Stimulated activated CD4-positive, alpha-beta T cell treated with anti-CD3 and anti-CD28 coated beads, Interleukin-4, amount 100 ng/mL, for 4 hours (primary cell): ENCODE data around the gene SYNGR1.

Source experiments
- DNase-seq, 2 experiments: peaks; one replicate each; pipeline ENCODE4 v3.0.0-alpha.2; 2020

The SYNGR1 gene

DNA sequence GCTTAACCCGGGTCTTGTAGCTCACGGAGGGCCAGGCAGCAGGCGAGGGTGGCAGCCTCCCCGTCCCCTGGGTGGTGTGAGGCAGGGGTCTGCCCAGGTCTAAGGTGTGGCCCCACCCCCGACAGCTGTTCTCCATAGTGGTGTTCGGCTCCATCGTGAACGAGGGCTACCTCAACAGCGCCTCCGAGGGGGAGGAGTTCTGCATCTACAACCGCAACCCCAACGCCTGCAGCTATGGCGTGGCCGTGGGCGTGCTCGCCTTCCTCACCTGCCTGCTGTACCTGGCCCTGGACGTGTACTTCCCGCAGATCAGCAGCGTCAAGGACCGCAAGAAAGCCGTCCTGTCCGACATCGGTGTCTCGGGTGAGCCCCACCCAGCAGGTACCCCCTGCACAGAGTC, 24.4 kb downstream of the SYNGR1 start:
- DNase-seq, result no peak

DNA sequence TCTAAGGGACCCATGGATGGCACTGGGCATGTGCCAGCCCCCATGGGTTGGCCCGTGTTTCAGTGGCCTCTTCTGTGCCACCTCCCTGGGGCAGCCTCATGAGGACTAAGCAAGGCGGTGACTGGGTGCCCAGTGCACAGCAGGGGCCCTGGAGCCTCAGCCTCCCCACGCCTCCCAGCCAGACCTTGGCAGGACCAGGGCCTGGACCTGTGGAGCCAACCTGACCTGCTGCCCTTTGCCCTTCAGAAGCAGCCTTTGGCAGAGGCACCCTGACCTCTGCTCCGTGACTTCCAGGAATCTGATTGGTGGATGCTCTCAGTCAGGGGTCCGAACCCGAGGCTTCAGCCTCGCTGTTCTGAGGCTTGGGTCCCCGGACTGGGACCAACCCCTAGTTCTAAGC, 25.0 kb downstream of the SYNGR1 start:
- no peak for DNase-seq

DNA sequence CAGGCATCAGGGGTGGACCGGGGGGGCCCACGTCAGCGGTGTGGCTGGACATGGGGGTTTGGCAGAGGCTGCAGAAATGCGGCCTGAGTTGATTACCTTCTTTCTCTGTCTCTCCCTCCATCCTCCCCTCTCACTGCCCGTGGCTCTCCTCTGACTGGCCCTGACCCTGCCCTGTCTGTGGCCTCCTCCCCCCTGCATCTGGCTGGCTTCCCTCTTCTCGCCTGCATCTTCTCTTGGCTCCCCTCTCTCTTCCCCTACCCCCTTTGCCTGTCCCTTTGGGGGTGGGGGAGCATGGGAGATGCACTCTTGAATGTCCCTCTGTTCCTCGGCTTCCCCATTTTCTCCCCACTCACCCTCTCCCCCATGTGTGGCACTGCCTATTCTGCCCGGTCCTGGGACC, 25.9 kb downstream of the SYNGR1 start:
- no peak for DNase-seq

DNA sequence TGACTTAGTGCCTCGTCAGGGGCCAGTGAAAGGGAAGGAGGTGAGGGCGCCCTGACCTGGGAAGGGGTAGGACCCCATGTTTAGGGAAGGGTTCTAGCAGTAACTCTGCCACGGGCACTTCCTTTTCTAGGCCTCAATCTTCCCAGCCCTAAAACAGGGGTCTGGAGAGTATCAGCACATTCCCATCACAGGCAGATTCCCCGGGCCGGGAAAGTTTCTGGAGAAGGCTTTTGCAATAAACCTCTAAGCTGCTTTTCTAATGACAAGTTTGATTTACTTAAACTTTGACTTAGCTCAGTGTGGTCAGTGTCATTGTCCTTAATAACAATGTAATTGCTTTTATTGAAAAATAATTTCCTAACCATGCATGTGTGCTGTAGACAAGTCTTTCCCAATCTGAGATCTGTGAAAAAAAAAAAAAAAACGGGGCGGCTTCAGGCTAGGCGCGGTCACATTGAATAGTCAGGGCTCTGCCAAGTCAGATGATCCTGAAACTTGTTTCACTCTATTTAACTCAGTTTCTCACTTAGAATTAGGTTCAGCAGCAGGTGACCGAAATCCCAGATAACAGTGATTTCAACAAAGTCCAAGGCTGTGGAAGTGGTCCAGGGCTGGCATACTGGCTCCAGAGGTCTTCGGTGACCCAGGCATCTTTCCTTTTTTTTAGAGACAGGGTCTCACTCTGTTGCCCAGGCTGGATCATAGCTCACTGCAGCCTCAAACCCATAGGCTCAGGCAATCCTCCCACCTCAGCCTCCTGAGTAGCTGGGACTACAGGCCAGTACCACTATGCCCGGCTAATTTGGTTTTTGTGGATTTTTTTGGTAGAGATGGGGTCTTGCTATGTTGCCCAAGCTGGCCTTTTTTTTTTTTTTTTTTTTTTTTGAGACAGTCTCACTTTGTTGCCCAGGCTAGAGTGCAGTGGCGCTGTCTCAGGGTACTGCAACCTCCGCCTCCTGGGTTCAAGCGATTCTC, 30.3 kb downstream of the SYNGR1 start:
- no peak for DNase-seq

DNA sequence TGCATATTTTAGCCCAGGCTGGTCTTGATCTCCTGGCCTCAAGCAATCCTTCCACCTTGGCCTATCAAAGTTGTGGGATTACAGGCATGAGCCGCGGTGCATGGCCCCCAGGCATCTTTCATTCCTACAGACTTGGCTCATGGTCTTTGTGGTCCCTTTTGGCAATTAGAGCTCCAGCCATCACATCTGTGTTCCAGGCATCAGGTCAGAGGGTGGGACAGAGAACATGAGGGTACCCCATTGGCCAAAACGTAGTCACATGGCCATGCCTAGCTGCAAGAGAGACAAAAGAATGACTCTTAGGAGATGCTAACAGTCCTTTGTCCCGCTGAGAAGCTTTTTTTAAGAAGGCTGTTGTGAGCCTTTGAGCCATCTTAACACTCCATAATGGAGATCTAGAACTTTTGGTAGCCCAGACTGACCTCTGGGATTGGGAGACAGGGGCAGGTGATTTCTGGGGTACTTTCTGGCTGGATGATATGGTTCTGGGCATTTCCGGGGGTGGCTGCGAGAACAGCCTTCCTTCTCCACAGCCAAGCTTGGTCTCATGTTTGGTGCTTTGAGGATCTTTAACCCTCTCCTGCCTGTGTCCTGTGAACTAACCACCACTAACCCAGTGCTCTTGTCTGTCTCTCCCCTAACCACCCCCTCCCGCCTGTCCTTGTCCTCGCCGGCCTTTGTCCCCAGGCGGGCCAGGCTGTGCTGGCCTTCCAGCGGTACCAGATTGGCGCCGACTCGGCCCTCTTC, 31.4 kb downstream of the SYNGR1 start:
- no peak for DNase-seq

DNA sequence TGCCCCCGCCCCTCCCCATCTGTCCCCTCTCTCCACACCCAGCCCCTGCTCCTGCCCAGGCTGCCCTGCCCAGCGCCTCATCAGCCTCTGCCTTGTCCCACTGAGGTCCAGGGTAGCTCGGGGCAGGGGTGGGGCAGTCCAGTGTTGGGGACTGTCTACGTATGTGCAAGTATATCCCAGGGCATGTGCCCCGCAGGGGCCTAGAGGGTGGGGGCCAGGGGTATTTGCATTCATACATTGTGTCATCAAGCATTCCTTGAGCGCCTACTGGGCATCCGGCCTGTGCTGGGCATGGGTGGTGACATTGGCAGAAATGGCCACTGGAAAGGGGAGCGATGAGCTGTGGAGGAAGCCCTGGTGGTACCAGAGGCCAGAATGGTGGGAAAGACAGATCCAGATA, 32.1 kb downstream of the SYNGR1 start:
- DNase-seq, result no peak

DNA sequence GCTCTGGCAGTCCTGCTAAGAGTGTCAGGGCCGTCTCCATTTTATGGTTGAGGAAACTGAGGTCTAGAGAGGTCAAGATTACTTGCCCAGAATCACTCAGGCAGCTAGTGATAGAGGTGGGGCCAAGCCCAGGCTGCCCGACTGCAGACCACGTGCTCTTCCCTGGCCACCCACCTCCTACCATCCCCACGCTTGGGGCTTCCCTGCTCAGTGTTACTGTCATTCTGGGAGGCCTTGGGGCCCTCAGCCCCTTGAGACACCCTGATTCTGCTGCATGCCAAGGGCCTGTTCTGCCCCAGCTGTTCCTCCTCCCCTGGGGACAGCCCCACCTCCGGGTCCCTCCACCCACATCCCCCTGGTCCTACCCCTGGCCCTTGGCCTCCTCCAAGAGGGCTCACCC, 32.6 kb downstream of the SYNGR1 start:
- DNase-seq, result no peak

DNA sequence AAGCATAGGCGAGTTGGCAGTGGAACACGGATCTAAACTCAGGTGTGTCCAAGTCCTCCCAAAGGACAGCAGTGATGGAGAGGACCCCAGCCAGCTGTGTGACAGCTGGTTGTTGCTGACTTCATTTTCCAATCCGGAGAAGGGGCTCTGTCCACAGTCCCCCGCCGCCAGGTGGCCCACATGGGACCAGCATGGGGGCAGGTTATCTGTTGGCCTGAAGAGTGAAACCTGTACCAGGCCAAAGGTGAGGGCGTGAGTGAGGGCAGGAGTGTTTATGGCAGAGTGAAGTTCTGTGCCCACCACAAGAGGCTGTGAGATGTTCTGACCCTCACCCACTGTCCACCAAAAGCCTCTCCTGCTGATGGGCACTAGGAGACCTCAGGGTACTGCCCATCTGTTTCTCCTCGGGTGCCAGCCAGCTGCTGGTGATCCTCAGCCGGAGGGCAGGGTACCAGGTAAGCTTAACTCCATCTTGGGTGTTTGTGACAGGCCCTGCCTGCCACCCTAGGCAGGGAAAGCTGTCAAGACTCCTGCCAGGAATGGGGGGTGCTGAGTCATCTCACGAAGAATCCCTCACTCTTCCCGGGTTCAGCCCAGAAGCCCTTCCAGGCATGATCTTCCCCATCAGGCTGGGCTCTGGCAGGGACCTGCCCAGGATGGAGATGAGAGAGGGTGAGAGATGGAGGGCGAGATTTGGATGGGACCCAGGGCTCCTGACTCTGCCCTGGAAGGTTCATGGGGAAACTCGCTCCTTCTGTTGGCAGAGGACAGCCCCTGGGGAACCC, 34.2 kb downstream of the SYNGR1 start:
- DNase-seq, result no peak

DNA sequence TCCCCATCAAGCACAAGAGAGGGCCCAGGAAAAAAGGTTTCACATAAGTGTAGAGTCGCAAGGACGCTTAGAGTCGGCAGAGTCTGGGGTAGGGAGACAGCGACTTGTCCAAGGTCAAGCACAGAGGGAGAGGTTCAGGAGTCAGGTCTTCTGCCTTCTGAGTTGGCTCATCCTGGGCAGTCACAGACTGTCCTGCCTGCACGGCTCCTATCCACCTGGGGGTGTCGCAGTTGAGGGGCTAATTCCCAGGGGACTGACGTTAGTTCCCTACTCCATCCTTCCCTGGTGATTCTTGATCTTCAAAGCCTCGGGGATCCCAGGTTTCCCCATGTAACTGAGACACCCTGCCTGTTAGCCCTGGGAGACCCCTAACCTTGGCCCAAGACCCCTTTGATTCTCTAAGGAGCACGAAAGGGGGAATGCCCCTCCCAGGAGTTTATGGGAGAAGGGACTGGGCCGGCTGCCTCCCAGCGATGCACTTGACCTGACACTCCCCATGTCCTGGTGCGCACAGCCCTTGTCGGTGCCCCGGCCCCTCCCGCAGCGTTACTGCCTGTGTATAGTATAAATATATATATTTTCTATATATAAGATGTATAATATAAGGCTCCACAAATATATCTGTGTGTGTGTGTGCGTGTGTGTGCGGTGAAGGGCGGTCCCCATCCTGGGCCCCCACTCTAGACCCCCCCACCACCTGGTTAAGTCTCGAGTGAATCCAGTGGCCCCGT, 35.1 kb downstream of the SYNGR1 start:
- no peak for DNase-seq

DNA sequence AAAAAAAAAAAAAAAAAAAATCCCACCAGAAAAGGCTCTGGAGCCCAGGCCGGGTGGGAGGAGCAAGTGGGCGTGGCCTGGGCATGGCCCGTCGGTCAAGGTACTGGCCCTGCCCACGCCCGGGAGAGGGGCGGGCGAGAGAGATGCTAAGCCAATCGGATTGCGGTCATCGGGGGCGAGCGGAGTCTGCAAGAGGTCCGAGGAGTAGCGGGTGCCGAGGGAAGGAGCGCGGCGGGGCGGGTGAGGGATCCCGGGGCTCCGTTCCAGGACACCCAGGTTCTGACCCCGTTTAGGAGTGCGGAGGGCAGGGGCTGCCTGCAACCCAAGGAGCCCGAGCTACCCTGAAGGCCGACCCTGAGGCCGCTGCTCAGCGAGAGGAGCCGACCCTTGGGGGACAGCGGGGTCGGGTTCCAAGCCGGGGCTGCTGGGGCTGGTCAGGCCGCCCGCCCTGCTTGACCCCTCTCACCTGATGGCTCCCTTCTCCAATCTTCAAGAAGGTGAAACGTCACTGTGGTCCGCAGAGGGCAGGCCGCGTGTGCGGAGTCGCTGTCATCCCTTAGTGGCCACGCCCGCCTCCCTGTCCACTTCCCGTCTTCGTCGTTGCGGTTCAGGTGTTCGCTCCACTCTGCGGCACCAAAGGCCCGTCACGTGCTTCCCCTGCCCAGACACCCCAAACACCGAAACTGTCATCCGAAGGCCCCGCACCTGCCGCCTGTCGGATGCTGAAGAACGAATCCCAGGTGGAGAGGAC, 38.6 kb downstream of the SYNGR1 start:
- DNase-seq, result peak; percentile 44 to 68

DNA sequence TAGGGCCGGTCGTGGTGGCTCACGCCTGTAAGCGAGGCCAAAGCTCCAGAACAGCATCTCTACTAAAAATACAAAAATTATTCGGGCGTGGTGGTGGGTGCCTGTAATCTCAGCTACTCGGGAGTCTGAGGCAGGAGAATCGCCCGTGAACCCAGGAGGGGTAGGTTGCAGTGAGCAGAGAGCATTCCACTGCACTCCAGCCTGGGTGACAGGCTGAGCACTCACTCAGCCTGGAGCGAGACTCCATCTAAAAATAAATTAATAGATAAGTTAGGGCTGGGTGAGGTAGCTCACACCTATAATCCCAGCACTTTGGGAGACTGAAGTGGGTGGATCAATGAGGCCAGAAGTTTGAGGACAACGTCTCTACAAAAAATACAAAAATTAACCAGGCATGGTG, 39.6 kb downstream of the SYNGR1 start:
- DNase-seq, result no peak

DNA sequence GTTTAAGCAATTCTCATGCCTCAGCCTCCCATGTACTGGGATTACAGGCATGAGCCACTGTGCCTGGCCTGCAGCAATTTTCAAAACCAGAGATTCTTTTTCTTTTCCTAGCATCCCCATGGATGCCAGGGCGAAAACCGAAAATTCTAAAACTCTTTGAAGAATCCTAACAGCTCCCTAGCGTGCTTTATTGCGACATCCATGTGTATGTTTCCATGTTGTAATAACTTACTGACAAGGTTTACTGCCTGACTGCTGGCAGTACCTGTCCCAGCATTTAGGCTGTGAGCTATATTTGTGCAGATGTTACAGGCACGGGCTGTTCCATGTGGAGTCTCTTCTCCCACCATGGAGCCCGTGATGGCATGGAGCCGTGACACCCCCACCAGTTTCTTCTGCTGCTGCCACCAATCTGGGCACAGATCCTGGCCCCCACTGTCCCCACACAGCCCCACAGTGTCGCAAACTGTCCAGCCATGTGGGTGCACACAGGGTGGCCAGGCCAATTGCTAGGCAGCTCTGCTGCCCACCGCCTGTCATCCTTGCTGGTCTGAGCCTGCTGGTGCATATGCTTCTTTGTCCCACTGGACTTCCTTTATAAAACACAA, 42.7 kb downstream of the SYNGR1 start:
- no peak for DNase-seq

DNA sequence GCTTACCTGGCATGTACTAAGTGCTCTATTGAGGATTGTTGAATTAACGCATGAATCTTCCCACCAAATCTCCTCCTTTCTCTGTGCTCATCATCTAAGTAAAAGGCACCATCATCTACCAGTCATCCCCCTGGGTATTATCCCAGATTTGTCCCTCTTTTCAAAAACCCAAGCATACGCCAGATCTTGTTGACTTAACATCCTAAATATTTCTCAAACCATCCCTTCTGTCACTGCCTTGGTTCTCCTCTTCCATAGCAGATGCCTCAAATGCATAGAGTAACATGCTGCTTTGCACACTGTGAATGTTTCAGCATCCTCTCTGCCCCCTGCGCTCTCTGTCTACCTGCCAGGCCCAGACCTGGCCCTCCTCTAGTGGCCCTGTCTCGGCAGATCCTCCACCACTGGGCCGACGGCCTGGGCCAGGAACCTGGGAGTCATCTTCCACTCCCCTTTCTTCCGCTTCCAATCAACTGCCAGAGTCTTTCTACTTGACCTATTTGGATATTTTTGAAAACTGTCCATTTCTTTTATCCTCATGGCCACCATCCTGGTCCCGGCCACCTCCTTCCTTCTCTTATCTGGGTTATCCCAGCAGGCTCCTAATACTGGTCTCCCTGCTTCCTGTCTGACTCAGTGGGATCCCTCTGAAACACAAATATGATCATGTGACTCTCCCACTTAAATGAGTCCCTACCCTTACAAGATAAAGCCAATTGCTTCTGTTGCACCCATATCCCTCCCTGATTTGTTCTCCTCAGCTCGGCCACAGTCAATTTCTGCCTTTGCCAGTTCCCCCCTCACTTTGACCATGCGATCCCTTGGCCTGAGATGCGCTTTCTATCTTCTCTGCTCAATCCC, 46.4 kb downstream of the SYNGR1 start:
- DNase-seq, result no peak

DNA sequence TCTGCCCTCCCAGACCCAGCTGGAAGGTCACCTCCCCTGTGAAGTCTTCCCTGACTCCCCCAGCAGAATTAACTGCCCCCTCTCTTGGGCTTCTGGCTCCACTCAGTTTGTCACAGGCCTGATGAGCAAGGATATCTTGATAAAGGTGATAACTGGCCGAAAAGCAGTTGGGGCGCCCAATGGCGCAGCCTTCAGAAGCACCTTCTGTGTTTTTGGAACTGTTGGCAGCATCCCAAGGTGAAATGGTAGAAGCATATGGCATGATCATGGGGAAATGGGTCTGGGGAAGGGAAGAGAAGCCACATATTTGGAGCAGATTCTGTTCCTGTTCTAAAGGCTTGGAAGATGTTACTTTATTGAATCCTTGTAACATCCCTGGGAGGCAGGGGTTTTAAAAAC, 47.0 kb downstream of the SYNGR1 start:
- DNase-seq, result no peak

DNA sequence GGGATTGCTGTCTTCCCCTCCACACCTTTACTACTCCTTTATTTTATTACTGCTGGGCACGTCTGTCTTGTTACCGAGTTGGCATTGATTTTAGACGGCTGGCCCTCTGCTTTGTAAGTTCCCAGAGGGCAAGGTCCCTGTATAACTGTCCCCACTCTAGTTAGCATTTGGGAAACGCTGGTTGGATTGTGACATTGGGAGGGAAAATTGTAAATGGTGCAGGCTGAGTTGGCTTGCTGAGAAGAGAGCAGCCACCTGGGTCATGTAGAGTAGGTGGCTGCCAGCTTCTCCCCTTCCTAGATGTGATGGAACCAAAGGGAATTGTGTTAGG, 51.5 kb downstream of the SYNGR1 start:
- DNase-seq, result no peak

DNA sequence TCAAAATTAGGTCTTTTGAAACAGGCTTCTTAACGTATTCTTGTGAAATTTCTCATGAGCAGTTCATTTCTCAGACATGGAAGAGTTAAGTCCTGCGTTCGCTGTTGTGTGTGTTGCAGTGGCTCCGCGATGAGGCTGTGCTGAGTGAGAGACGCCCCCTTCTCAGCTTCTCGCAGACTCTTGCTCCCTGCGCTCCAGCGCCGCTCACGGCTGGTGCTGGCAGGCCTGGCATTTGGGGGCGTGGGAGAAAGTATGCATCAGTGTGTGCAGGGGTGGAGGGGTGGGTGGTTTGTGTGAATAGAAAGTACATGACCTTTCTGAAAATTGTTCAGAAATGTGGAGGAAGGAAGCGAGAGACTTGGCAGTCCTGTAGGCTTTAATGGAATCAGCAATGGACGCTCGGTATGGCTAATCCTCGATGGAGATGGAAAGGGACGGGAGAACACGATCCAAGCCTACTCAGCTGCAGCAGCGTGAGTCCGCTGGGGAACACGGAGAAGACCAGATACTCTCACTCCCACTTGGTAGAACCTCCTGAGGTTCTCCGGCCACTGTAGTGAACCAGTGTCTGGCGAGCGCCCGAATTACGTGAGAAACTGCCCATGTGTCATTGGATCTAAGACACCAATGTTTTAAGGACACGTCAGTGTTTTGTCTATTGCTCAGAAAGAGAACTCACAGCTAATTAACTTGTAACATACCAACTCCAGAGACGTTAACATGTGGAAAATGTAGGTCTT, 55.7 kb downstream of the SYNGR1 start:
- peak; percentile 17 to 68 for DNase-seq

DNA sequence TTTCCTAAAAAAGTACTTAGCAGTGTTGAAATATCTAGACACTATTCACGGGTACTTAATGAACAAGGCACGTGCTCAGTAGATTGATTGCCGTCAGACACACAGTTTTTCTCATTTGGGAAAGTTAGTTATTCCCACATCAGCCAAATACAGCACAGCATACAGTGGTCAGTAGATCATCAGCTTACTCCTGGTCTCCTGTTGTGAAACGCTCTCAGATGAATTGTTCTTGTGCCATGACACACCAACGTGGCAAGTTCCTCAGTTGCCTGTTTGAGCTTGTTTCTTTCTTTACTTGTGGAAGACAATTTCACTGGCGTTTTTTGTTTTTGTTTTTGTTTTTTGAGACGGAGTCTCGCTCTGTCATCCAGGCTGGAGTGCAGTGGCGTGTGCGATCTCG, 58.4 kb downstream of the SYNGR1 start:
- DNase-seq, result no peak

DNA sequence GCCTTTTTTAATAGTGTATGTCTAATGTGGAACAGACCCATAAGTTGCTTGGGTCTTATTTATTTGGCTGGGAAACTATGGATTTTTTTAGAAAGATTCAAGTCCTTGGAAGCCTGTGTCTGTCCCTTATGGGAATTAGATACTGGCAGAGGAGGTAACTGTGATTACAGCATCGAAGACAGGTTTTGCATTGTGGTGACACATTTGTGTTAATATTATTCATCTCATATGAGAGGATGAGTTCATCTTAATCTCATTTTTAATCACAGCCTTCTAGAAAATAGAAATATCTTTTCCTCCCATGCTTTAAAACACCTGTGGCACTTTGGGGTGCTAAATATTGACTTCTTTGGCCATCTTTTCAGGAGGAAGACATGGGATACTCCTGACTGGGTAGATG, 59.0 kb downstream of the SYNGR1 start:
- DNase-seq, result no peak

DNA sequence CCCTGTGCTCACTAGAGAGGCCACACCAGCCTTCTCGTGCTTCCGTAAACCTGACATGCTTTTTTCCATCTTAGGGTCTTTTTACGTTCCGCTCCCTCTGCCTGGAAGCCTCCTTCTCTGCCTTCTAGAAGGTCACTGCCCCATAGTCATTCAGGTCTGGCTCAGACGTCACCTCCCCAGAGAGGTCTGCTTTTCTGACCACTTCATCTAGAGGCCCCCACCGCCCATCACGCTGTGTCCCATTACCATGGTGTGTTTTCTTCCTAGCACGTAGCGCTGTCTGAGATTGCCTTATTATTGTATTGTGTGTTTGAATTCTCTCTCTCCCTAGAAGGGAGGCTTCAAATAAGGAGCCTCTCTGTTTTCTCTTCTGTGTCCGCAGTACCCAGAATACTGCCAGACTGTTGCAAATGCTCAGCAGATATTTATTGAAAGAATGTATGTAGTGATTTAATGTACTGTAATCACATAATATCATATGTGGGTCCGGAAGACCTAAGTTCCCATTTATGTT, 59.8 kb downstream of the SYNGR1 start:
- DNase-seq, result no peak

DNA sequence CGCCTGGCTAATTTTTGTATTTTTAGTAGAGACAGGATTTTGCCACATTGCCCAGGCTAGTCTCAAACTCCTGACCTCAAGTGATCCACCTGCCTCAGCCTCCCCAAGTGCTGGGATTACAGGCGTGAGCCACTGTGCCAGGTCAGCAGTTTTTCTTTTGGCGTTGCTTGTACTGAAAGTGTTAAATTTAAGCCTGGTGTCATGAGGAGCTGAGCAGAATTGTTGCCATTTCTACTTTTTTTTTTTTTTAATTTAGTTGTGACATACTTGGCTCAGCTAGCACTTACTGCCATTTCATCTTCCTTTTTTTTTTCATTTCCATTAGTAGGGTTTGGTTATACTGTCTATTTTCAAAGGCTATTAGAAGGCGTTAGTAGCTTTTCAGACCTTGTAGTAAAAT, 60.5 kb downstream of the SYNGR1 start:
- no peak for DNase-seq
